Measurements from ENCODE around the gene NAALADL1. TPM values are rescaled to one million over a fixed set of nuclear protein-coding genes. Genes with fewer than 3 reads are reported as not detected.

The NAALADL1 gene
- total RNA-seq, 4 donors from 2014 or later: 0.34 to 19.6 (median 3.1) TPM

DNA sequence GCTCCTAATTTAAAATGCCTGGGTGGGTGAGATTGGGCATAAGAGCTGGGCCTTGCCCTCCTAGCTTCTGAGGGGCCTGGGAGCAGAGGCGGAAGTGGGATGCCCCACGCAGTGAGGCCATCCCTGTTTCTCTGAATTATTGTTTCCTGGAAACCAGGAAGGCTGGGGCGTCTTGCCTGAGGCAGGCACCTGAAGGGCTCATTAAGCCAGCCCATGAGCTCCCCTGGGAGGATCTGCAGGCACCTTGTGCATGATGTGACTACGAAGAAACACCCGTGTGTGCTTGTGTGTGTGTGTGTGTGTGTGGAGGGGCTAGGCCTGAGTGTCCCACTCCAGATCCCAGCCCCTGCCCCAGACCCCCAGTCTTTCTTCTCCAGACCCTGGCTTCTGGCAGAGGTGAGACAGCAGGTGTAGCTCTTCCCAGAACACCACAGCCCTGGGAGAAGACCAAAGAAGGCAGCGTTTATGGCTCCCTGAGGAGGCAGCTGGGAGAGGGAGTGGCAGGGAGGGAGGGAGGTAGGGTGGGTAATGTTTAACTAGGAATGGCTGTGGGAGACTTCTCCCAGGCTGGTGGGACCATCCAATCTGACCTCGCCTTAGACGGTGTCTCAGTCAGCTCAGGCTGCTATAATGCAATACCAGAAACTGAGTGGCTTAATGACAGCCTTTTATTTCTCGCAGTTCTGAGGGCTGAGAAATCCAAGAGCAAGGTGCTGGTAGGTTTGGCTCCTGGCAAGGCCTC, 59.5 kb downstream of the NAALADL1 start:
- H3K27me3 ChIP-seq: no peaks in the 10 kb centered on the region
- no peaks in the 10 kb centered on the region for H3K9me3 ChIP-seq
- H3K36me3 ChIP-seq: no peaks in the 10 kb centered on the region
- WGBS, 2 donors: 74 to 80% methylated on average over 6 to 7 of the region's 9 CpGs
- no peak overlapping the region for H3K27ac ChIP-seq
- no peak overlapping the region for H3K4me3 ChIP-seq
- TF ChIP-seq, protein P1, sequence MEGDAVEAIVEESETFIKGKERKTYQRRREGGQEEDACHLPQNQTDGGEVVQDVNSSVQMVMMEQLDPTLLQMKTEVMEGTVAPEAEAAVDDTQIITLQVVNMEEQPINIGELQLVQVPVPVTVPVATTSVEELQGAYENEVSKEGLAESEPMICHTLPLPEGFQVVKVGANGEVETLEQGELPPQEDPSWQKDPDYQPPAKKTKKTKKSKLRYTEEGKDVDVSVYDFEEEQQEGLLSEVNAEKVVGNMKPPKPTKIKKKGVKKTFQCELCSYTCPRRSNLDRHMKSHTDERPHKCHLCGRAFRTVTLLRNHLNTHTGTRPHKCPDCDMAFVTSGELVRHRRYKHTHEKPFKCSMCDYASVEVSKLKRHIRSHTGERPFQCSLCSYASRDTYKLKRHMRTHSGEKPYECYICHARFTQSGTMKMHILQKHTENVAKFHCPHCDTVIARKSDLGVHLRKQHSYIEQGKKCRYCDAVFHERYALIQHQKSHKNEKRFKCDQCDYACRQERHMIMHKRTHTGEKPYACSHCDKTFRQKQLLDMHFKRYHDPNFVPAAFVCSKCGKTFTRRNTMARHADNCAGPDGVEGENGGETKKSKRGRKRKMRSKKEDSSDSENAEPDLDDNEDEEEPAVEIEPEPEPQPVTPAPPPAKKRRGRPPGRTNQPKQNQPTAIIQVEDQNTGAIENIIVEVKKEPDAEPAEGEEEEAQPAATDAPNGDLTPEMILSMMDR (IDR thresholded peaks at IDR 0.05): no peak
- TF ChIP-seq POLR2A (IDR thresholded peaks at IDR 0.05): no peak
- H3K4me1 ChIP-seq: peaks cover 0 to 21% (median 0%) of the 10 kb centered on the region in 3 donors
- intact Hi-C loops (cut with DNase I): no loop called here
- DNase-seq: no peak

DNA sequence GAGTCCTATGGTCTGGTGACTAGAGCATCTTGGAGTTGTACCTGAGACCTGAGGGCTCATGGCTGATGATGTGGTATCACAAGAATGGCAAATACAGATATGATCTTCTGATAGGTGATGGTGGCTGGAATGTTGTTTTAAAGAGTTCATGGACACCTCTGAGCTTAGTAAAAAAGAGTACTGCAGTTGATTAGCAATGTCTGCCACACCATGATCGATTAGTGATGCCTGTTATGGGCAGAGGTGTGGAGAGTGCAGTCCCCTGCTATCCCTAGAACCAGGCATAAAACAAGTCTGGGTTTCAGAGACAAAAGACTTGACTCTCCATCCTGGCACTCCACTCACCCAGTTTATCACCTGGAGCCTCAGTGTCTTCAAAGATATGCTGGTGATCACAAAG, 60.2 kb downstream of the NAALADL1 start:
- no peak overlapping the region for H3K27ac ChIP-seq
- intact Hi-C loops (cut with DNase I): no loop called here
- DNase-seq: no peak
- no peaks in the 10 kb centered on the region for H3K36me3 ChIP-seq
- 60 to 83% methylated on average over 1 of the region's 1 CpG for WGBS, 2 donors
- no peak for TF ChIP-seq POLR2A (IDR thresholded peaks at IDR 0.05)
- TF ChIP-seq, protein P1 (IDR thresholded peaks at IDR 0.05): no peak
- no peaks in the 10 kb centered on the region for H3K27me3 ChIP-seq
- no peak overlapping the region for H3K4me3 ChIP-seq
- peaks cover 0 to 21% (median 0%) of the 10 kb centered on the region in 3 donors for H3K4me1 ChIP-seq
- no peaks in the 10 kb centered on the region for H3K9me3 ChIP-seq

DNA sequence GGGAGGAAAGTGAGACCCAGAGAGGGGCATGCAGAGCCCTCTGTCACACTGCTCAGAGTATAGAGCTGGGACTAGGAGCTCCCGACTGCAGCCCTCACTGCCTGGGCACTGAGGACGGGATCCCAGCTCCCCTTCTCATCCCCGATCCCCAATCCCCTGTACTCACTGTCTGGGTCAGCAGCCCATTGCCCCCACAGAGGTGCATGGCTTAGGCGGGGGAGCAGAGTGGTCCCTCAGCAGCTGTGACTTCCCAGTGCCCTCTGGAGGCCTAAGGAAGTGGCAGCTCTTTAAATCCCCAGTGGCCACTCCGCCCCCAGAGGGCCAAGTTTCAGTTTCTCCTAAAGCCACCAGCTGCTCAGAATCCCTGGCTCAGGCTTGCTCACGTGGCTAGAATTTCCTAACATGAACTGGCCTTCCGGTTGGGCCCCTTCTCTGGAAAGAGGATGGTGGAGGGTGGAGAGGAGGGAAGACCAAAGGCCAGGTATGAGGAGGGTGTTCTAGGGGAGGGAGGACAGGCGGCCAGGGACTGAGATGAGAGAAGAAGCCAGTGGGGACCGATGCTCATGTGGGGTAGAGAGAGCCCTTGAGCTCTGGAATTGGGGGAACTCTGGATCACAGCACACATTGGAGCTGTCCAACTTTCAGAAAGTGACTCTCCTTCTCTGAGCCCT, 61.5 kb downstream of the NAALADL1 start, which contains the start of gene BATF2:
BATF2 (minus strand) TSS at position 262 of the 671 bp plus-strand sequence; CDS start at position 205, 57 bp downstream.
- H3K9me3 ChIP-seq: no peaks in the 10 kb centered on the region
- peaks cover 0 to 21% (median 0%) of the 10 kb centered on the region in 3 donors for H3K4me1 ChIP-seq
- TF ChIP-seq POLR2A (IDR thresholded peaks at IDR 0.05): peak in 1 of 4 donors; percentile 34
- TF ChIP-seq, protein P1 (IDR thresholded peaks at IDR 0.05): peak in 4 of 6 experiments; percentile 28 to 45 (median 42)
- DNase-seq: no peak
- 31 to 40% methylated on average over 2 to 6 of the region's 9 CpGs for WGBS, 2 donors
- H3K27ac ChIP-seq: peak within 1 kb of the TSS in 3 of 4 donors; percentile 61 to 68 (median 63)
- peak within 1 kb of the TSS in 3 of 4 donors; percentile 37 to 62 (median 40) for H3K4me3 ChIP-seq
- intact Hi-C loops (cut with DNase I): no loop called here
- no peaks in the 10 kb centered on the region for H3K36me3 ChIP-seq
- no peaks in the 10 kb centered on the region for H3K27me3 ChIP-seq

DNA sequence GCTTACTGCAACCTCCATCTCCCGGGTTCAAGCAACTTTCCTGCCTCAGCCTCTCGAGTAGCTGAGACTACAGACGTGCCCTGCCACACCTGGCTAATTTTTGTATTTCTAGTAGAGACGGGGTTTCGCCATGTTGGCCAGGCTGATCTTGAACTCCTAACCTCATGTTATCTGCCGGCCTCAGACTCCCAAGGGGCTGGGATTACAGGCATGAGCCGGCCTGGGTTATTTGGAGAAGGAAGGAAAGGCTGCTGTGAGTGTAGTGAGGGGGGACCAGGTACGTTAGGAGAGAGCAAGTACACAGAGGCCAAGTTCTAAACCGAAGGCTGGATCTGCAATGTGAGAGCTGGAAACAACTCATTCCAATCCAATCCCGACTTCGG, 62.0 kb downstream of the NAALADL1 start:
- WGBS, 2 donors: 32 to 52% methylated on average over 10 to 11 of the region's 11 CpGs
- Histone ChIP-seq H3K27me3 (no peaks in the 10 kb centered on the region), H3K36me3 (no peaks in the 10 kb centered on the region), H3K4me1 (peaks cover 0 to 21% (median 0%) of the 10 kb centered on the region in 3 donors), H3K9me3 (no peaks in the 10 kb centered on the region), H3K27ac (peak overlapping the region in 3 of 4 donors; percentile 61 to 68 (median 63)), H3K4me3 (peak overlapping the region in 3 of 4 donors; percentile 37 to 62 (median 40))
- no peak for TF ChIP-seq POLR2A (IDR thresholded peaks at IDR 0.05)
- TF ChIP-seq, protein P1 (IDR thresholded peaks at IDR 0.05): no peak
- no peak for DNase-seq
- intact Hi-C loops (cut with DNase I): no loop called here

Small RNA genes lying within 50 kb of the gene (small RNA-seq; reads per million reads assigned to genes)
- gene MIR6879 (0 reads per million in 4 donors), gene SNX15 (0 to 0.36 (median 0) reads per million in 4 donors)

Other genes with a start within 250 kb of the NAALADL1 start
- gene MEN1, start 248.0 kb downstream of the NAALADL1 start, total RNA-seq: 10 to 100 TPM; 14.9 to 23.3 (median 17.0) TPM
- 10 to 100 TPM; 16.4 to 48.5 (median 25.0) TPM for gene CDC42BPG, start 213.9 kb downstream of the NAALADL1 start, total RNA-seq
- 10 to 100 TPM; 29.5 to 44.0 (median 31.8) TPM for gene EHD1, start 179.9 kb downstream of the NAALADL1 start, total RNA-seq
- 10 to 100 TPM; 14.1 to 26.1 (median 19.6) TPM for gene ATG2A, start 141.3 kb downstream of the NAALADL1 start, total RNA-seq
- gene PPP2R5B, start 133.9 kb downstream of the NAALADL1 start, total RNA-seq: 10 to 100 TPM in 1 of 4 donors, 1 to 10 TPM in 3; 7.7 to 10.5 (median 8.6) TPM
- not detected for gene GPHA2, start 122.7 kb downstream of the NAALADL1 start, total RNA-seq
- not detected for gene MAJIN, start 86.4 kb downstream of the NAALADL1 start, total RNA-seq
- under 1 TPM in 2 of 4 donors, not detected in 2; 0.38 to 0.76 TPM for gene BATF2, start 61.6 kb downstream of the NAALADL1 start, total RNA-seq
- gene ARL2, start 44.4 kb downstream of the NAALADL1 start, total RNA-seq: 10 to 100 TPM; 42.5 to 82.1 (median 65.0) TPM
- gene SNX15, start 31.1 kb downstream of the NAALADL1 start, total RNA-seq: 10 to 100 TPM in 3 of 4 donors, 1 to 10 TPM in 1; 9.8 to 18.6 (median 13.9) TPM
- 10 to 100 TPM in 3 of 4 donors, 1 to 10 TPM in 1; 9.2 to 19.0 (median 15.1) TPM for gene SAC3D1, start 17.3 kb downstream of the NAALADL1 start, total RNA-seq
- 10 to 100 TPM in 1 of 4 donors, 1 to 10 TPM in 3; 3.1 to 14.3 (median 9.0) TPM for gene CDCA5, start 25.5 kb upstream of the NAALADL1 start, total RNA-seq
- gene ZFPL1, start 25.7 kb upstream of the NAALADL1 start, total RNA-seq: 10 to 100 TPM; 24.0 to 52.2 (median 32.2) TPM
- 100 to 1,000 TPM; 204 to 298 (median 224) TPM for gene VPS51, start 37.7 kb upstream of the NAALADL1 start, total RNA-seq
- gene TM7SF2, start 53.3 kb upstream of the NAALADL1 start, total RNA-seq: 10 to 100 TPM; 36.4 to 96.5 (median 74.7) TPM
- 10 to 100 TPM; 12.4 to 17.0 (median 16.5) TPM for gene ZNHIT2, start 59.1 kb upstream of the NAALADL1 start, total RNA-seq
- gene FAU, start 63.6 kb upstream of the NAALADL1 start, total RNA-seq: 100 to 1,000 TPM; 436 to 777 (median 528) TPM
- gene MRPL49, start 63.8 kb upstream of the NAALADL1 start, total RNA-seq: 10 to 100 TPM; 68.1 to 76.2 (median 72.0) TPM
- gene SYVN1, start 76.0 kb upstream of the NAALADL1 start, total RNA-seq: 10 to 100 TPM; 20.4 to 39.3 (median 26.9) TPM
- not detected for gene SPDYC, start 111.7 kb upstream of the NAALADL1 start, total RNA-seq
- 100 to 1,000 TPM; 225 to 696 (median 354) TPM for gene CAPN1, start 123.4 kb upstream of the NAALADL1 start, total RNA-seq
- gene POLA2, start 203.4 kb upstream of the NAALADL1 start, total RNA-seq: 10 to 100 TPM in 2 of 4 donors, 1 to 10 TPM in 2; 3.1 to 14.1 (median 10.4) TPM

All from esophagus squamous epithelium (tissue), 5 donors.